ENCODE measurements around the gene SEC14L2.
A peak's percentile ranks its signal among the peaks of the same experiment; 100 is the strongest.

The SEC14L2 gene

GRCh38 chr22:30396871-30397655, at the start of gene SEC14L2:
Gene SEC14L2 (plus strand): TSS chr22:30397018. CDS start chr22:30397117, 99 bp downstream.
- DNase-seq = peak; percentile 79

- peak; percentile 20 for DNase-seq
These were observed 49.4 kb upstream of the SEC14L2 start for GRCh38 chr22:30347255-30347892.

GRCh38 chr22:30348404-30348803, 48.4 kb upstream of the SEC14L2 start:
- peak; percentile 25 for DNase-seq

- DNase-seq = no peak
These were observed 48.0 kb upstream of the SEC14L2 start for GRCh38 chr22:30348809-30349208.

- DNase-seq = no peak
These were observed 45.6 kb upstream of the SEC14L2 start for GRCh38 chr22:30351226-30351625.

GRCh38 chr22:30354644-30355043, 42.2 kb upstream of the SEC14L2 start:
- DNase-seq = no peak

GRCh38 chr22:30356449-30357235, 40.2 kb upstream of the SEC14L2 start, which contains the start of the genes CCDC157 and SF3A1:
Gene CCDC157 (plus strand): TSS chr22:30357007. CDS start chr22:30366001, 8,994 bp downstream.
Gene SF3A1 (minus strand): TSS chr22:30356894. CDS start chr22:30356792, 102 bp downstream.
- DNase-seq = peak; percentile 93

- DNase-seq = no peak
These were observed 39.6 kb upstream of the SEC14L2 start for GRCh38 chr22:30357236-30357570.

GRCh38 chr22:30357650-30358215, 39.1 kb upstream of the SEC14L2 start:
- no peak for DNase-seq

- no peak for DNase-seq
These were observed 38.3 kb upstream of the SEC14L2 start for GRCh38 chr22:30358541-30358940.

GRCh38 chr22:30361916-30362650, 34.7 kb upstream of the SEC14L2 start:
- no peak for DNase-seq

- no peak for DNase-seq
These were observed 34.1 kb upstream of the SEC14L2 start for GRCh38 chr22:30362651-30363281.

GRCh38 chr22:30365891-30366290, 30.9 kb upstream of the SEC14L2 start:
- no peak for DNase-seq

- DNase-seq = no peak
These were observed 28.4 kb upstream of the SEC14L2 start for GRCh38 chr22:30368420-30368819.

GRCh38 chr22:30370641-30371230, 26.1 kb upstream of the SEC14L2 start:
- DNase-seq = no peak

- no peak for DNase-seq
These were observed 25.5 kb upstream of the SEC14L2 start for GRCh38 chr22:30371321-30371720.

GRCh38 chr22:30371981-30372380, 24.8 kb upstream of the SEC14L2 start:
- no peak for DNase-seq

- no peak for DNase-seq
These were observed 23.9 kb upstream of the SEC14L2 start for GRCh38 chr22:30372915-30373314.

GRCh38 chr22:30373331-30374325, 23.2 kb upstream of the SEC14L2 start:
- DNase-seq = no peak

GRCh38 chr22:30375312-30375849, 21.4 kb upstream of the SEC14L2 start:
- no peak for DNase-seq
